BE2C (cell line): ENCODE data around the gene LRRC8D.

Experiments
- DNase-seq: peaks from one replicate; pipeline ENCODE4 v3.0.0-alpha.2; 2020
- H3K27me3 ChIP-seq: fragments of 250-450 bp; sonication (Bioruptor Pico); 2 replicates; pipeline ENCODE4 v1.5.1; 2020; ENCODE audit warnings: mild to moderate bottlenecking
- H3K36me3 ChIP-seq: fragments of 250-450 bp; sonication (Bioruptor Pico); 2 replicates; pipeline ENCODE4 v1.5.1; 2020; ENCODE audit warnings: mild to moderate bottlenecking
- H3K4me1 ChIP-seq: fragments of 250-450 bp; sonication (Bioruptor Pico); 2 replicates; pipeline ENCODE4 v1.5.1; 2020
- H3K4me3 ChIP-seq: 2 replicates; pipeline ENCODE4 v1.5.1; 2011; ENCODE audit warnings: low read depth, low read length
- H3K9me3 ChIP-seq: fragments of 250-450 bp; sonication (Bioruptor Pico); 2 replicates; pipeline ENCODE4 v1.5.1; 2020
- TF ChIP-seq, protein P1 (sequence below): IDR thresholded peaks from 2 replicates; pipeline ENCODE4 v1.5.1; 2012; ENCODE audit warnings: mild to moderate bottlenecking, low read depth, low read length

Gene LRRC8D

DNA sequence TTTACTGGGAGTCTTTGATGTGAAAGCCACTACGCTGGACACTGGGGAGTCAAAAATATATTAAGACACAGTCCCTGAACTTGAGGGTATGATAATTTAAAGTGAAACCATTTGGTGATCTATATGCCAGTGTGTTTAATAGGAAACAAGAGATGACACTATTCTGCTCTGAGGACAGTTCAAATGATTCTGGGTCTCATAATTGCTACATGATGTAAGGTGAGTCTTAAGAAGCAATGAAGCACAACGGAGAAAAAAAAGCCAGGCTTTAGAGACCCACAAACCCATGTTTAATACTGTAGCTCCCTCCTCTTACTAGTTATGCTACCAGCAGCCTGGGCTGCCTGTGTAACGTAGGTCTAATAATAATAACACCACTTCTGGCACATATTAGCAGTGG is 14.2 kb upstream of the LRRC8D start:
- DNase-seq = no peak
- H3K9me3 ChIP-seq = no peaks in the 10 kb centered on the region

DNA sequence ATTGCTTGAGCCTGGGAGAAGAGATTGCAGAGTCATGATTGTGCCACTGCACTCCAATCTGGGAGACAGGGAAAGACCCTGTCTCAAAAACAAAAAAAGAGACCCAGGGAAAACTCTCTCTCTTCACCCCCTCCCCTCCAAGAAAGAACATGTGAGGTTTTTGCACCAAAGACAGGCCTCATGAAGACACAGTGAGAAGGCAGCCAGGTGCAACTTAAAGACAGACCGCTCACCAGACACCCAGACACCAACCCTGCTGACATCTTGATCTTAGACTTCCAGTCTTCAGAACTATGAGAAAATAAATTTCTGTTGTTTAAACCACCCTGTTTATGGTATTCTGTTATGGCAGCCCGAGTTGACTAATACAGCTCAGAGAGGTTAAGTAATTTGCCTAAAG is 13.3 kb upstream of the LRRC8D start:
- no peak overlapping the region for H3K4me3 ChIP-seq
- no peaks in the 10 kb centered on the region for H3K4me1 ChIP-seq
- no peak for DNase-seq
- H3K9me3 ChIP-seq = no peaks in the 10 kb centered on the region
- H3K27me3 ChIP-seq = no peaks in the 10 kb centered on the region
- TF ChIP-seq, protein P1, sequence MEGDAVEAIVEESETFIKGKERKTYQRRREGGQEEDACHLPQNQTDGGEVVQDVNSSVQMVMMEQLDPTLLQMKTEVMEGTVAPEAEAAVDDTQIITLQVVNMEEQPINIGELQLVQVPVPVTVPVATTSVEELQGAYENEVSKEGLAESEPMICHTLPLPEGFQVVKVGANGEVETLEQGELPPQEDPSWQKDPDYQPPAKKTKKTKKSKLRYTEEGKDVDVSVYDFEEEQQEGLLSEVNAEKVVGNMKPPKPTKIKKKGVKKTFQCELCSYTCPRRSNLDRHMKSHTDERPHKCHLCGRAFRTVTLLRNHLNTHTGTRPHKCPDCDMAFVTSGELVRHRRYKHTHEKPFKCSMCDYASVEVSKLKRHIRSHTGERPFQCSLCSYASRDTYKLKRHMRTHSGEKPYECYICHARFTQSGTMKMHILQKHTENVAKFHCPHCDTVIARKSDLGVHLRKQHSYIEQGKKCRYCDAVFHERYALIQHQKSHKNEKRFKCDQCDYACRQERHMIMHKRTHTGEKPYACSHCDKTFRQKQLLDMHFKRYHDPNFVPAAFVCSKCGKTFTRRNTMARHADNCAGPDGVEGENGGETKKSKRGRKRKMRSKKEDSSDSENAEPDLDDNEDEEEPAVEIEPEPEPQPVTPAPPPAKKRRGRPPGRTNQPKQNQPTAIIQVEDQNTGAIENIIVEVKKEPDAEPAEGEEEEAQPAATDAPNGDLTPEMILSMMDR = no peak
- H3K36me3 ChIP-seq = no peaks in the 10 kb centered on the region

More for the DNA sequence above, 14.2 kb upstream of the LRRC8D start:
- TF ChIP-seq, protein P1 = no peak
- no peaks in the 10 kb centered on the region for H3K36me3 ChIP-seq
- H3K27me3 ChIP-seq = no peaks in the 10 kb centered on the region
- no peak overlapping the region for H3K4me3 ChIP-seq
- no peaks in the 10 kb centered on the region for H3K4me1 ChIP-seq

DNA sequence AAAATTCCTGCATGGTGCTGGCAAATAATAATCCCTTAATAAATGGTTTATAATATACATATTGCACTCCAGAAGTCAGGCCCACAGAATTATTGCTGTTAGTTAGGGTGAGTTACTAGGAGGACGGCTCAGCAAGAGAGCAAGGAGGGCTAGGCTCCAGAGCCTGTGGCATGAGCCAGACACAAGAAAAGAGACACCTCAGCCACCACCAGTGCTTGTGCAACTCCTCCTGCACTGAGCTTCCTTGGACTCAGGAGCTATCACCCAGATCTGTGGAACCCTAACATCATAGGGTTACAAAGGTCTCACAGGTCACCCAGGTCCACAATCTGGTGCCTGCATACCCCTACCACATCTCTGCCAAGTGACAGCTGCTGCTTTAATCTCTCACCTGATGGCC is 12.8 kb upstream of the LRRC8D start:
- no peak for DNase-seq
- Histone ChIP-seq H3K4me3 (no peak overlapping the region), H3K27me3 (no peaks in the 10 kb centered on the region), H3K9me3 (no peaks in the 10 kb centered on the region), H3K36me3 (no peaks in the 10 kb centered on the region), H3K4me1 (no peaks in the 10 kb centered on the region)
- TF ChIP-seq, protein P1 = no peak

DNA sequence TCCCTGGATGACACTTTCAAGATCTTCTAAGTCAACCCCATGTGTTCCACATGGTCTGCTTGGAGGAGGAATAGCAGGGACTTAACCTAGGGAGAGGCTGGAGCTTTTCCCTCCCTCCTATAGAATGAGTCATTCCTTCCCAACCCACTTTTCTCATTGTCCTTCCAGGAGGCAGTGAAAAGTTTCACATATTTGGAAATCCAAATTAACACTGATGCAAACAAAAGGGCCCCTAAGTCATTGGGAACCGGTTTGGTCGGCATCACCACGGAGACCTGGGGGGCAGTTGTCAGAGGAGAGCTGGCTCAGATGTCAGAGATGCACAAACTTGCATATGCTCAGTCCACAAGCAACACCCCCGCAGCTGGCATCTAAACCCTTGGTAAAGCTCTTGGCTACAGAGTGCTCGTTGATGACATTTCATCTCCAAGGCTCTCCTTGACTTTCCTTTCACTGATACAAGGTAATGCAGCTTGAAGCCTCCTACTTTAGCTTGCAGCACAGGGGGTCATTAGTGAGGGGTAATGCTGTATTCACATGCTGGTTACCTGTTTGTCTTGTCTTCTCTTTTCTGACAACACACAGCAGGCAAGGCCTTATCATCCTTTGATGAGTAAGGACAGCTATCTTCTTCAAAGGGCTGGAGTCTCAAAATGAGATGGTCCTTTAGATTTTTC is 12.3 kb upstream of the LRRC8D start:
- DNase-seq = no peak
- H3K9me3 ChIP-seq = no peaks in the 10 kb centered on the region
- no peak overlapping the region for H3K4me3 ChIP-seq
- TF ChIP-seq, protein P1 = no peak
- H3K27me3 ChIP-seq = no peaks in the 10 kb centered on the region
- no peaks in the 10 kb centered on the region for H3K4me1 ChIP-seq
- H3K36me3 ChIP-seq = no peaks in the 10 kb centered on the region

DNA sequence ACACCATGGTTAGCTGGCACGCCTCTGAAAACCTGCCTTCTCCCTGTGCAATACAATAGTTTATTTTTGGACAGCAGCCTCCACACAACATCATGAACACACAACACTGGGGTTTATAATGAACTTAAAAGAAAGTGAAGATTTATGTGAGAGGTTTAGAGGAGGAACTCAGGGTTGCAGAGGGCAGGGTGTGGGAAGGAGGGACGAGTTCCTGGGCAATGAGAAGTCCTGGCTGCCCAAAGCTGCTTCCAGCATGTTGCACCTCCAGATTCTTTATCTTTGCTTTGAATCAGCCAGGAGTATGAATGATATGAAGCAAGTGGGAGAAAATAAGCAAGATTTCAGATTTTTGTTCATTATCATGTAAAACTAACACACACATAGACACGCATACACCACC is 11.3 kb upstream of the LRRC8D start:
- no peak for DNase-seq
- Histone ChIP-seq H3K4me3 (no peak overlapping the region), H3K27me3 (no peaks in the 10 kb centered on the region), H3K36me3 (no peaks in the 10 kb centered on the region), H3K9me3 (no peaks in the 10 kb centered on the region), H3K4me1 (no peaks in the 10 kb centered on the region)
- TF ChIP-seq, protein P1 = no peak

DNA sequence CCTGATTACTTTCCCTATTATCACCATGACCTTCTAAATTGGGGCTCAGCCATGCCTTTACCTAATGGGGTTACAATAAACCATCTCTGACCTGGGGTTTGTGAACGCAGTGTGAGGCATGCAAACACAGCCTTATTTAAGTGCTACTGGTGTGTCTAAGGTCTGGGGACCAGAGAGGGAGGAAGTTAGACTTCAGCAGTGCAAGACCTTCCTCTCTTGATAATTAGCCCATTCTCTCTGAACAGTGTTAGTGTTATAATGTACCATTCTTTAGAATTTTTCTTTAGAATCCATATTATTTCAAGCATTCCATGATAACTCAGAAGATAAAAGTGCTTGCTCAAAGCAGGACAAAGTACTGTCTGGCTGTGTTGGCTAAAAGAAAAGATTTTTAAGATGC is 10.5 kb upstream of the LRRC8D start:
- no peaks in the 10 kb centered on the region for H3K4me1 ChIP-seq
- H3K36me3 ChIP-seq = no peaks in the 10 kb centered on the region
- no peak overlapping the region for H3K4me3 ChIP-seq
- no peaks in the 10 kb centered on the region for H3K27me3 ChIP-seq
- no peak for DNase-seq
- H3K9me3 ChIP-seq = no peaks in the 10 kb centered on the region
- TF ChIP-seq, protein P1 = no peak
